Suprapubic skin (tissue), 4 donors: ENCODE results near the gene GULP1. TPM values are rescaled to one million over a fixed set of nuclear protein-coding genes. Genes with fewer than 3 reads are reported as not detected.

Experiments used
- DNase-seq, 2 donors: peaks; one replicate each; pipeline ENCODE4 v3.0.0-alpha.2; 2019; ENCODE audit warnings: low spot score in 2 of 2
- H3K27ac ChIP-seq: fragments of 200-600 bp; sonication (generic); one replicate; pipeline ENCODE4 v1.5.1; 2019
- H3K27me3 ChIP-seq: fragments of 200-600 bp; sonication (generic); one replicate; pipeline ENCODE4 v1.5.1; 2019
- H3K36me3 ChIP-seq: fragments of 200-600 bp; sonication (generic); one replicate; pipeline ENCODE4 v1.5.1; 2019
- H3K4me1 ChIP-seq: fragments of 200-600 bp; sonication (generic); one replicate; pipeline ENCODE4 v1.5.1; 2019
- H3K4me3 ChIP-seq: fragments of 200-600 bp; sonication (generic); one replicate; pipeline ENCODE4 v1.5.1; 2019; ENCODE audit warnings: mild to moderate bottlenecking
- H3K9me3 ChIP-seq: fragments of 200-600 bp; sonication (generic); one replicate; pipeline ENCODE4 v1.5.1; 2019
- CTCF ChIP-seq, 2 donors: fragments of 200-600 bp in 1 of 2; fragments of 450-650 bp in 1 of 2; sonication (generic) in 1 of 2; IDR thresholded peaks; one replicate each; pipeline ENCODE4 v1.5.1; 2016 to 2019; ENCODE audit warnings: antibody characterized with exemption in 2 of 2, mild to moderate bottlenecking in 1 of 2, moderate library complexity in 1 of 2
- EP300 ChIP-seq: sonication (generic); formaldehyde crosslinking; IDR thresholded peaks from one replicate; pipeline ENCODE4 v1.6.1; 2017; ENCODE audit warnings: antibody characterized with exemption
- POLR2A ChIP-seq, 2 donors: fragments of 450-650 bp; IDR thresholded peaks; one replicate each; pipeline ENCODE4 v1.6.1; 2017; ENCODE audit warnings: antibody characterized with exemption in 2 of 2, mild to moderate bottlenecking in 2 of 2, moderate library complexity in 2 of 2
- POLR2AphosphoS5 ChIP-seq, 3 donors: sonication (generic); formaldehyde crosslinking; IDR thresholded peaks; one replicate each; pipeline ENCODE4 v1.6.1; 2017; ENCODE audit warnings: antibody characterized with exemption in 3 of 3
- WGBS: methylation state at CpG from one replicate; pipeline ENCODE4 v1.1.5; 2018; 5-methylcytosine and 5-hydroxymethylcytosine counted together
- total RNA-seq, 4 donors: library from RNA; depleted of rRNA; stranded (reverse); fragments of >200 nt; gene quantifications; one replicate each; pipeline ENCODE4 v1.1.0, GENCODE V29; 2016

Gene GULP1
- total RNA-seq, 4 donors from 2014 or later: 14.3 to 21.3 (median 17.5) TPM

- Histone ChIP-seq H3K4me3 (no peak overlapping the region), H3K4me1 (no peaks in the 10 kb centered on the region), H3K27ac (no peak overlapping the region), H3K27me3 (no peaks in the 10 kb centered on the region), H3K36me3 (no peaks in the 10 kb centered on the region), H3K9me3 (no peaks in the 10 kb centered on the region)
- DNase-seq: no peak
- TF ChIP-seq EP300 (no peak), POLR2A (IDR thresholded peaks at IDR 0.05) (no peak), CTCF (IDR thresholded peaks at IDR 0.05) (no peak), POLR2AphosphoS5 (IDR thresholded peaks at IDR 0.05) (no peak)
- 74% methylated on average over 3 of the region's 5 CpGs for WGBS
Measured at GRCh38 chr2:188353282-188353681, 61.6 kb downstream of the GULP1 start.

GRCh38 chr2:188360485-188361263, 69.0 kb downstream of the GULP1 start:
- H3K27me3 ChIP-seq: no peaks in the 10 kb centered on the region
- no peak for DNase-seq
- no peak overlapping the region for H3K27ac ChIP-seq
- 86% methylated on average over 9 of the region's 9 CpGs for WGBS
- no peak for TF ChIP-seq POLR2AphosphoS5 (IDR thresholded peaks at IDR 0.05)
- TF ChIP-seq POLR2A (IDR thresholded peaks at IDR 0.05): no peak
- TF ChIP-seq CTCF (IDR thresholded peaks at IDR 0.05): no peak
- no peak for TF ChIP-seq EP300
- H3K4me1 ChIP-seq: no peaks in the 10 kb centered on the region
- H3K36me3 ChIP-seq: no peaks in the 10 kb centered on the region
- H3K9me3 ChIP-seq: no peaks in the 10 kb centered on the region
- no peak overlapping the region for H3K4me3 ChIP-seq

GRCh38 chr2:188364033-188364630, 72.5 kb downstream of the GULP1 start:
- H3K36me3 ChIP-seq: no peaks in the 10 kb centered on the region
- H3K4me3 ChIP-seq: no peak overlapping the region
- no peak for DNase-seq
- WGBS: 84% methylated on average over 4 of the region's 4 CpGs
- no peak overlapping the region for H3K27ac ChIP-seq
- H3K9me3 ChIP-seq: no peaks in the 10 kb centered on the region
- H3K27me3 ChIP-seq: no peaks in the 10 kb centered on the region
- H3K4me1 ChIP-seq: no peaks in the 10 kb centered on the region
- TF ChIP-seq CTCF (IDR thresholded peaks at IDR 0.05) (no peak), EP300 (no peak), POLR2A (IDR thresholded peaks at IDR 0.05) (no peak), POLR2AphosphoS5 (IDR thresholded peaks at IDR 0.05) (no peak)

- H3K27me3 ChIP-seq: no peaks in the 10 kb centered on the region
- H3K4me1 ChIP-seq: no peaks in the 10 kb centered on the region
- no peak overlapping the region for H3K27ac ChIP-seq
- no peaks in the 10 kb centered on the region for H3K36me3 ChIP-seq
- H3K4me3 ChIP-seq: no peak overlapping the region
- TF ChIP-seq EP300 (no peak), POLR2A (IDR thresholded peaks at IDR 0.05) (no peak), CTCF (IDR thresholded peaks at IDR 0.05) (no peak), POLR2AphosphoS5 (IDR thresholded peaks at IDR 0.05) (no peak)
- no peak for DNase-seq
- H3K9me3 ChIP-seq: no peaks in the 10 kb centered on the region
Measured at GRCh38 chr2:188365058-188365641, 73.5 kb downstream of the GULP1 start.

- Histone ChIP-seq H3K27me3 (no peaks in the 10 kb centered on the region), H3K4me3 (no peak overlapping the region), H3K36me3 (no peaks in the 10 kb centered on the region), H3K4me1 (no peaks in the 10 kb centered on the region), H3K27ac (no peak overlapping the region), H3K9me3 (no peaks in the 10 kb centered on the region)
- 83% methylated on average over 3 of the region's 3 CpGs for WGBS
- no peak for DNase-seq
- TF ChIP-seq POLR2AphosphoS5 (IDR thresholded peaks at IDR 0.05) (no peak), POLR2A (IDR thresholded peaks at IDR 0.05) (no peak), EP300 (no peak), CTCF (IDR thresholded peaks at IDR 0.05) (no peak)
Measured at GRCh38 chr2:188367164-188367563, 75.5 kb downstream of the GULP1 start.
